Gastrocnemius medialis (tissue), 4 donors: ENCODE results near the gene CCSER1. TPM values are rescaled to one million over a fixed set of nuclear protein-coding genes. Genes with fewer than 3 reads are reported as not detected.
"Not testable (repeated sequence)": the region's sequence is repeated elsewhere in the genome, so short reads cannot be mapped to it uniquely, and the experiment has no call there.

Experiments
- ATAC-seq, 2 donors: fragments of 150-250 bp; one replicate each; pipeline ENCODE4 v1.9.1; 2016
- DNase-seq, 2 donors: peaks; one replicate each; pipeline ENCODE4 v3.0.0-alpha.2; 2019
- H3K27ac ChIP-seq, 4 donors: fragments of 200-600 bp; sonication (generic); 1 replicate in 1 of 4; 2 replicates in 3 of 4; pipeline ENCODE4 v1.5.1; 2016 to 2018; ENCODE audit warnings: mild to moderate bottlenecking in 2 of 4, moderate library complexity in 1 of 4
- H3K27me3 ChIP-seq, 3 donors: fragments of 200-600 bp; sonication (generic) in 2 of 3; 1 replicate in 1 of 3; 2 replicates in 2 of 3; pipeline versions ENCODE4 v1.5.1 to v1.6.0; 2016 to 2019; ENCODE audit warnings: mild to moderate bottlenecking in 1 of 3, moderate library complexity in 1 of 3
- H3K36me3 ChIP-seq, 2 donors: fragments of 200-600 bp; sonication (generic) in 1 of 2; one replicate each; pipeline ENCODE4 v1.5.1; 2017 to 2018
- H3K4me1 ChIP-seq, 2 donors: fragments of 200-600 bp; sonication (generic) in 1 of 2; one replicate each; pipeline ENCODE4 v1.5.1; 2016 to 2017; ENCODE audit warnings: mild to moderate bottlenecking in 2 of 2
- H3K4me3 ChIP-seq, 4 donors: fragments of 200-600 bp; sonication (generic) in 3 of 4; 1 replicate in 1 of 4; 2 replicates in 3 of 4; pipeline ENCODE4 v1.5.1; 2016 to 2019; ENCODE audit warnings: mild to moderate bottlenecking in 2 of 4
- H3K9me3 ChIP-seq, 3 donors: fragments of 200-600 bp; sonication (generic) in 2 of 3; 1 replicate in 1 of 3; 2 replicates in 2 of 3; pipeline ENCODE4 v1.5.1; 2016 to 2019
- POLR2A ChIP-seq, 2 donors: fragments of 450-650 bp; IDR thresholded peaks; one replicate each; pipeline ENCODE4 v1.6.1; 2017; ENCODE audit warnings: antibody characterized with exemption in 2 of 2, mild to moderate bottlenecking in 2 of 2, moderate library complexity in 2 of 2
- in situ Hi-C, 4 donors: fragments of 200-750 bp; cut with MboI; loops; one replicate each; pipeline versions ENCODE4 v1.15.0 to v1.8.0; 2017; ENCODE audit warnings: low sequenced_read_pairs in 4 of 4
- intact Hi-C: fragments of 100-400 bp; cut with DNase I; formaldehyde crosslinking; loops from one replicate; pipeline ENCODE4 v1.15.1; 2023; ENCODE audit warnings: low total_unique reads
- total RNA-seq, 4 donors: library from RNA; depleted of rRNA; stranded (reverse); fragments of >200 nt; gene quantifications; one replicate each; pipeline versions ENCODE4 v1.1.0 to v1.2.3, GENCODE V29; 2016
- TF ChIP-seq, protein P1 (sequence below), 5 experiments: fragments of 450-650 bp in 3 of 5; fragments of 200-600 bp in 2 of 5; sonication (generic) in 2 of 5; IDR thresholded peaks in 4 of 5; conservative IDR thresholded peaks in 1 of 5; 1 replicate in 4 of 5; 2 replicates in 1 of 5; pipeline ENCODE4 v1.5.1; 2016 to 2019; ENCODE audit warnings: antibody characterized with exemption in 5 of 5, mild to moderate bottlenecking in 3 of 5, moderate library complexity in 3 of 5

CCSER1 gene
- total RNA-seq, 4 donors from 2014 or later = 0.39 to 0.83 (median 0.63) TPM

- DNase-seq (no peak), ATAC-seq (no peak)
- H3K4me1 ChIP-seq = no peaks in the 10 kb centered on the region
Measured at GRCh38 chr4:91362125-91362524, 1234.9 kb downstream of the CCSER1 start.

DNA sequence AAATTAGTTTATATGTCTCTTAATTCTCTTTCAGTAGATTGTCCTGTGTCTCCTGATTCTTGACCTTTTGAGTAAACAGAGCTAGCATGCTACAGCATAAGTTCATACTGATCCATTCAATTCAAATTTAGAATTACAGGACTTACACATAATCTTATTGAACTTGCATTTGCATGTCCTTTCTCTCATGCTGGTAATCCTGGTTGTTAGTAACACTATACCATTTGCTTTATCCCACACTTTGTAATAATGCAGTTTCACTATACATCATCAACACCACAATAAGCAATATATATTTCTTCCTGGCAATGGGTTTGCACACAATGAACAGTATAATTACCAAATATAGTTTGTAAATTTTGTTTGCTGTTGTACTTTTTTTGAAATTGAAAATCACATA, 1239.4 kb downstream of the CCSER1 start:
- Histone ChIP-seq H3K27ac (no peak overlapping the region), H3K4me1 (no peaks in the 10 kb centered on the region), H3K9me3 (no peaks in the 10 kb centered on the region), H3K4me3 (no peak overlapping the region), H3K36me3 (no peaks in the 10 kb centered on the region), H3K27me3 (no peaks in the 10 kb centered on the region)
- intact Hi-C loops = no loop called here
- in situ Hi-C loops = no loop called here
- TF ChIP-seq, protein P1, sequence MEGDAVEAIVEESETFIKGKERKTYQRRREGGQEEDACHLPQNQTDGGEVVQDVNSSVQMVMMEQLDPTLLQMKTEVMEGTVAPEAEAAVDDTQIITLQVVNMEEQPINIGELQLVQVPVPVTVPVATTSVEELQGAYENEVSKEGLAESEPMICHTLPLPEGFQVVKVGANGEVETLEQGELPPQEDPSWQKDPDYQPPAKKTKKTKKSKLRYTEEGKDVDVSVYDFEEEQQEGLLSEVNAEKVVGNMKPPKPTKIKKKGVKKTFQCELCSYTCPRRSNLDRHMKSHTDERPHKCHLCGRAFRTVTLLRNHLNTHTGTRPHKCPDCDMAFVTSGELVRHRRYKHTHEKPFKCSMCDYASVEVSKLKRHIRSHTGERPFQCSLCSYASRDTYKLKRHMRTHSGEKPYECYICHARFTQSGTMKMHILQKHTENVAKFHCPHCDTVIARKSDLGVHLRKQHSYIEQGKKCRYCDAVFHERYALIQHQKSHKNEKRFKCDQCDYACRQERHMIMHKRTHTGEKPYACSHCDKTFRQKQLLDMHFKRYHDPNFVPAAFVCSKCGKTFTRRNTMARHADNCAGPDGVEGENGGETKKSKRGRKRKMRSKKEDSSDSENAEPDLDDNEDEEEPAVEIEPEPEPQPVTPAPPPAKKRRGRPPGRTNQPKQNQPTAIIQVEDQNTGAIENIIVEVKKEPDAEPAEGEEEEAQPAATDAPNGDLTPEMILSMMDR (IDR thresholded peaks at IDR 0.05 in 4 of 5, conservative IDR thresholded peaks at IDR 0.05 in 1 of 5) = no peak
- TF ChIP-seq POLR2A (IDR thresholded peaks at IDR 0.05) = no peak
- DNase-seq (no peak), ATAC-seq (no peak)

More at GRCh38 chr4:91362125-91362524, 1234.9 kb downstream of the CCSER1 start:
- H3K36me3 ChIP-seq = no peaks in the 10 kb centered on the region
- no peak overlapping the region for H3K27ac ChIP-seq
- intact Hi-C loops (no loop called here), in situ Hi-C loops (no loop called here)
- no peaks in the 10 kb centered on the region for H3K27me3 ChIP-seq
- H3K4me3 ChIP-seq = no peak overlapping the region
- no peaks in the 10 kb centered on the region for H3K9me3 ChIP-seq
- TF ChIP-seq, protein P1 (IDR thresholded peaks at IDR 0.05 in 4 of 5, conservative IDR thresholded peaks at IDR 0.05 in 1 of 5) = no peak
- TF ChIP-seq POLR2A (IDR thresholded peaks at IDR 0.05) = no peak

GRCh38 chr4:91369116-91369515, 1241.9 kb downstream of the CCSER1 start:
- no peaks in the 10 kb centered on the region for H3K36me3 ChIP-seq
- in situ Hi-C loops = no loop called here
- TF ChIP-seq POLR2A (IDR thresholded peaks at IDR 0.05) = no peak
- TF ChIP-seq, protein P1 (IDR thresholded peaks at IDR 0.05 in 4 of 5, conservative IDR thresholded peaks at IDR 0.05 in 1 of 5) = no peak

DNA sequence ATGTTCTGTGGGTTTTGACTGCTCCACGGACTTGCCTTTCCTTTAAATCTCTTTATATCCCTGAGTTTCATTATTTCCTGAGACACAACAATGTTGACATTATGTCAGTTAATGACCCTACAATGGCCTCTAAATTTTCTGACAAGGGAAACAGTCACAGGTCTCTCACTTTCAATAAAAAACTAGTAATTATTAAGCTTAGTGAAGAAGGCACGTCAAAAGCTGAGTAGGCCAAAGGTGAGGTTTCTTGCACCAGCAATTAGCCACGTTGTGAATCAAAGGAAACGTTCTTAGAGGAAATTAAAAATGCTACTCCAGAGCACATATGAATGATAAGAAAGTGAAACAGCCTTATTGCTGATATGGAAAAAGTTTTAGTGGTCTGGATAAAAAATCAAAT, 1246.4 kb downstream of the CCSER1 start:
- ATAC-seq = no peak
- intact Hi-C loops = no loop called here
- DNase-seq = no peak
- H3K4me3 ChIP-seq = no peak overlapping the region
- in situ Hi-C loops = no loop called here
- H3K4me1 ChIP-seq = no peaks in the 10 kb centered on the region
- no peak overlapping the region for H3K27ac ChIP-seq
- H3K36me3 ChIP-seq = no peaks in the 10 kb centered on the region
- TF ChIP-seq, protein P1 (IDR thresholded peaks at IDR 0.05 in 4 of 5, conservative IDR thresholded peaks at IDR 0.05 in 1 of 5) = no peak
- TF ChIP-seq POLR2A (IDR thresholded peaks at IDR 0.05) = no peak
- H3K27me3 ChIP-seq = no peaks in the 10 kb centered on the region
- H3K9me3 ChIP-seq = no peaks in the 10 kb centered on the region

More at GRCh38 chr4:91369116-91369515, 1241.9 kb downstream of the CCSER1 start:
- intact Hi-C loops = no loop called here
- H3K9me3 ChIP-seq = no peaks in the 10 kb centered on the region
- H3K4me3 ChIP-seq = no peak overlapping the region
- no peak overlapping the region for H3K27ac ChIP-seq
- ATAC-seq (no peak), DNase-seq (no peak)
- H3K27me3 ChIP-seq = no peaks in the 10 kb centered on the region
- no peaks in the 10 kb centered on the region for H3K4me1 ChIP-seq

DNA sequence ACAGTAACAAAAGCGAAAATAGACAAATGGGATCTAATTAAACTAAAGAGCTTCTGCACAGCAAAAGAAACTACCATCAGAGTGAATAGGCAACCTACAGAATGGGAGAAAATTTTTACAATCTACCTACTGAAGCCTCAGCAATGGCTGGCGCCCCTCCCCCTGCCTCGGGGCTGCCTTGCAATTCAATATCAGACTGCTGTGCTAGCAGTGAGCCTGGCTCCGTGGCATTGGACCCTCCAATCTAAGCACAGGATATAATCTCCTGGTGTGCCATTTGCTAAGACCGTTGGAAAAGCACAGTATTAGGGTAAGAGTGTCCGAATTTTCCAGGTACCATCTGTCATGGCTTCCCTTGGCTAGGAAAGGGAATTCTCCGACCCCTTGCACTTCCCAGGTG, 1278.2 kb downstream of the CCSER1 start:
- H3K9me3 ChIP-seq = not testable (repeated sequence)

More for the DNA sequence above, 1278.2 kb downstream of the CCSER1 start:
- H3K27me3 ChIP-seq, H3K4me1 ChIP-seq, ATAC-seq, intact Hi-C loops, H3K27ac ChIP-seq, H3K4me3 ChIP-seq, DNase-seq, H3K36me3 ChIP-seq, in situ Hi-C loops: not testable (repeated sequence)
